Measurements from ENCODE around the gene PKNOX1. TPM values are rescaled to one million over a fixed set of nuclear protein-coding genes. Genes with fewer than 3 reads are reported as not detected.
A peak's percentile ranks its signal among the peaks of the same experiment; 100 is the strongest.

The PKNOX1 gene
- total and polyA plus RNA-seq, 9 of the 15 experiments (the other 6 are each of a cell fraction or from before 2014, with no cell fraction given): 8.8 to 25.9 (median 13.2) TPM

- TF ChIP-seq ZBTB9 (CRISPR knock-in tag; IDR thresholded peaks at IDR 0.05) (peak; percentile 93), DNMT1 (IDR thresholded peaks at IDR 0.05) (no peak), SRF (CRISPR knock-in tag; IDR thresholded peaks at IDR 0.05) (peak in 1 of 2 experiments; percentile 83; a peak in 2 of 4 replicates), E2F3 (CRISPR knock-in tag; IDR thresholded peaks at IDR 0.05) (peak; percentile 73; the same call in 1 of the 2 replicates), GTF2A2 (tag; IDR thresholded peaks at IDR 0.05) (peak; percentile 91), ZBED1 (IDR thresholded peaks at IDR 0.05) (no peak), HDAC2 (IDR thresholded peaks at IDR 0.05) (no peak), DACH1 (IDR thresholded peaks at IDR 0.05; ENCODE audit: partially characterized antibody) (no peak), MEF2D (tag; conservative IDR thresholded peaks at IDR 0.05; ENCODE audit: low read depth) (peak; percentile 94), DMBX1 (CRISPR knock-in tag; IDR thresholded peaks at IDR 0.05; ENCODE audit: borderline replicate concordance) (peak; percentile 98), ERF (CRISPR knock-in tag; IDR thresholded peaks at IDR 0.05) (peak; percentile 90), TCF3 (CRISPR knock-in tag; IDR thresholded peaks at IDR 0.05) (no peak), IFI16 (CRISPR knock-in tag; IDR thresholded peaks at IDR 0.05) (0 out of 2 replicates have a peak, but pooled peaks have one; percentile 36), FIP1L1 (IDR thresholded peaks at IDR 0.05; ENCODE audit: low read depth, low read length, poor library complexity, severe bottlenecking) (no peak), ZBTB34 (CRISPR knock-in tag; IDR thresholded peaks at IDR 0.05) (0 out of 2 replicates have a peak, but pooled peaks have one; percentile 46), ILK (tag; IDR thresholded peaks at IDR 0.05; ENCODE audit: borderline replicate concordance, low read depth) (peak; percentile 86), ZBTB12 (CRISPR knock-in tag; IDR thresholded peaks at IDR 0.05) (peak; percentile 72)
- TF ChIP-seq, protein P1, sequence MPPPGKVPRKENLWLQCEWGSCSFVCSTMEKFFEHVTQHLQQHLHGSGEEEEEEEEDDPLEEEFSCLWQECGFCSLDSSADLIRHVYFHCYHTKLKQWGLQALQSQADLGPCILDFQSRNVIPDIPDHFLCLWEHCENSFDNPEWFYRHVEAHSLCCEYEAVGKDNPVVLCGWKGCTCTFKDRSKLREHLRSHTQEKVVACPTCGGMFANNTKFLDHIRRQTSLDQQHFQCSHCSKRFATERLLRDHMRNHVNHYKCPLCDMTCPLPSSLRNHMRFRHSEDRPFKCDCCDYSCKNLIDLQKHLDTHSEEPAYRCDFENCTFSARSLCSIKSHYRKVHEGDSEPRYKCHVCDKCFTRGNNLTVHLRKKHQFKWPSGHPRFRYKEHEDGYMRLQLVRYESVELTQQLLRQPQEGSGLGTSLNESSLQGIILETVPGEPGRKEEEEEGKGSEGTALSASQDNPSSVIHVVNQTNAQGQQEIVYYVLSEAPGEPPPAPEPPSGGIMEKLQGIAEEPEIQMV (tag; conservative IDR thresholded peaks at IDR 0.05; ENCODE audit: low read depth): peak; percentile 90
- TF ChIP-seq, protein P2, sequence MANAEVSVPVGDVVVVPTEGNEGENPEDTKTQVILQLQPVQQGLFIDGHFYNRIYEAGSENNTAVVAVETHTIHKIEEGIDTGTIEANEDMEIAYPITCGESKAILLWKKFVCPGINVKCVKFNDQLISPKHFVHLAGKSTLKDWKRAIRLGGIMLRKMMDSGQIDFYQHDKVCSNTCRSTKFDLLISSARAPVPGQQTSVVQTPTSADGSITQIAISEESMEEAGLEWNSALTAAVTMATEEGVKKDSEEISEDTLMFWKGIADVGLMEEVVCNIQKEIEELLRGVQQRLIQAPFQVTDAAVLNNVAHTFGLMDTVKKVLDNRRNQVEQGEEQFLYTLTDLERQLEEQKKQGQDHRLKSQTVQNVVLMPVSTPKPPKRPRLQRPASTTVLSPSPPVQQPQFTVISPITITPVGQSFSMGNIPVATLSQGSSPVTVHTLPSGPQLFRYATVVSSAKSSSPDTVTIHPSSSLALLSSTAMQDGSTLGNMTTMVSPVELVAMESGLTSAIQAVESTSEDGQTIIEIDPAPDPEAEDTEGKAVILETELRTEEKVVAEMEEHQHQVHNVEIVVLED (CRISPR knock-in tag; IDR thresholded peaks at IDR 0.05): peak; percentile 56; the same call in 1 of the 2 replicates
- TF ChIP-seq, protein P3, sequence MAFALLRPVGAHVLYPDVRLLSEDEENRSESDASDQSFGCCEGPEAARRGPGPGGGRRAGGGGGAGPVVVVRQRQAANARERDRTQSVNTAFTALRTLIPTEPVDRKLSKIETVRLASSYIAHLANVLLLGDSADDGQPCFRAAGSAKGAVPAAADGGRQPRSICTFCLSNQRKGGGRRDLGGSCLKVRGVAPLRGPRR (CRISPR knock-in tag; IDR thresholded peaks at IDR 0.05): peak; percentile 62; the same call in 1 of the 2 replicates
Observed at GRCh38 chr21:42970946-42971653, 3.3 kb upstream of the PKNOX1 start (continued).

All from K562 (cell line).